HEK293T (cell line): ENCODE results near the gene NRP2.

ENCODE experiments used
- ARNT ChIP-seq: fragments of 450-650 bp; IDR thresholded peaks from 2 replicates; pipeline ENCODE4 v1.6.1; 2017; ENCODE audit warnings: mild to moderate bottlenecking
- BHLHE40 ChIP-seq: fragments of 450-650 bp; IDR thresholded peaks from 2 replicates; pipeline ENCODE4 v1.6.1; 2016; ENCODE audit warnings: mild to moderate bottlenecking, moderate library complexity, borderline replicate concordance
- ELF4 ChIP-seq: fragments of 450-650 bp; IDR thresholded peaks from 2 replicates; pipeline ENCODE4 v1.6.1; 2017; ENCODE audit warnings: antibody characterized with exemption
- FOXK2 ChIP-seq: fragments of 450-650 bp; IDR thresholded peaks from 2 replicates; pipeline ENCODE4 v1.6.1; 2016; ENCODE audit warnings: mild to moderate bottlenecking
- FOXM1 ChIP-seq: fragments of 450-650 bp; IDR thresholded peaks from 2 replicates; pipeline ENCODE4 v1.6.1; 2017; ENCODE audit warnings: mild to moderate bottlenecking, borderline replicate concordance
- SP1 ChIP-seq: fragments of 450-650 bp; IDR thresholded peaks from 2 replicates; pipeline ENCODE4 v1.6.1; 2017
- SUZ12 ChIP-seq: fragments of 450-650 bp; IDR thresholded peaks from 2 replicates; pipeline ENCODE4 v1.6.1; 2016; ENCODE audit warnings: mild to moderate bottlenecking
- TARDBP ChIP-seq: fragments of 450-650 bp; IDR thresholded peaks from 2 replicates; pipeline ENCODE4 v1.6.1; 2016
- ZNF384 ChIP-seq: fragments of 450-650 bp; IDR thresholded peaks from 2 replicates; pipeline ENCODE4 v1.6.1; 2016

- TF ChIP-seq ARNT = no peak
- TF ChIP-seq BHLHE40 = no peak
- no peak for TF ChIP-seq TARDBP
- no peak for TF ChIP-seq FOXM1
- no peak for TF ChIP-seq ELF4
- TF ChIP-seq SUZ12 = no peak
- TF ChIP-seq SP1 = no peak
- no peak for TF ChIP-seq FOXK2
- TF ChIP-seq ZNF384 = no peak
Measured at GRCh38 chr2:205773989-205774388, 91.7 kb downstream of the NRP2 start.
